BE2C (cell line): ENCODE results near the gene TRAF2.

ENCODE experiments used
- DNase-seq: peaks from one replicate; pipeline ENCODE4 v3.0.0-alpha.2; 2020
- H3K27me3 ChIP-seq: fragments of 250-450 bp; sonication (Bioruptor Pico); 2 replicates; pipeline ENCODE4 v1.5.1; 2020; ENCODE audit warnings: mild to moderate bottlenecking
- H3K36me3 ChIP-seq: fragments of 250-450 bp; sonication (Bioruptor Pico); 2 replicates; pipeline ENCODE4 v1.5.1; 2020; ENCODE audit warnings: mild to moderate bottlenecking
- H3K4me1 ChIP-seq: fragments of 250-450 bp; sonication (Bioruptor Pico); 2 replicates; pipeline ENCODE4 v1.5.1; 2020
- H3K4me3 ChIP-seq: 2 replicates; pipeline ENCODE4 v1.5.1; 2011; ENCODE audit warnings: low read depth, low read length
- H3K9me3 ChIP-seq: fragments of 250-450 bp; sonication (Bioruptor Pico); 2 replicates; pipeline ENCODE4 v1.5.1; 2020
- TF ChIP-seq, protein P1 (sequence below): IDR thresholded peaks from 2 replicates; pipeline ENCODE4 v1.5.1; 2012; ENCODE audit warnings: mild to moderate bottlenecking, low read depth, low read length

TRAF2 gene

GRCh38 chr9:136844761-136845464 is 41.4 kb upstream of the TRAF2 start:
- Histone ChIP-seq H3K9me3 (no peaks in the 10 kb centered on the region), H3K4me3 (no peak overlapping the region), H3K36me3 (peaks cover 5% of the 10 kb centered on the region), H3K27me3 (no peaks in the 10 kb centered on the region), H3K4me1 (peaks cover 32% of the 10 kb centered on the region)
- TF ChIP-seq, protein P1, sequence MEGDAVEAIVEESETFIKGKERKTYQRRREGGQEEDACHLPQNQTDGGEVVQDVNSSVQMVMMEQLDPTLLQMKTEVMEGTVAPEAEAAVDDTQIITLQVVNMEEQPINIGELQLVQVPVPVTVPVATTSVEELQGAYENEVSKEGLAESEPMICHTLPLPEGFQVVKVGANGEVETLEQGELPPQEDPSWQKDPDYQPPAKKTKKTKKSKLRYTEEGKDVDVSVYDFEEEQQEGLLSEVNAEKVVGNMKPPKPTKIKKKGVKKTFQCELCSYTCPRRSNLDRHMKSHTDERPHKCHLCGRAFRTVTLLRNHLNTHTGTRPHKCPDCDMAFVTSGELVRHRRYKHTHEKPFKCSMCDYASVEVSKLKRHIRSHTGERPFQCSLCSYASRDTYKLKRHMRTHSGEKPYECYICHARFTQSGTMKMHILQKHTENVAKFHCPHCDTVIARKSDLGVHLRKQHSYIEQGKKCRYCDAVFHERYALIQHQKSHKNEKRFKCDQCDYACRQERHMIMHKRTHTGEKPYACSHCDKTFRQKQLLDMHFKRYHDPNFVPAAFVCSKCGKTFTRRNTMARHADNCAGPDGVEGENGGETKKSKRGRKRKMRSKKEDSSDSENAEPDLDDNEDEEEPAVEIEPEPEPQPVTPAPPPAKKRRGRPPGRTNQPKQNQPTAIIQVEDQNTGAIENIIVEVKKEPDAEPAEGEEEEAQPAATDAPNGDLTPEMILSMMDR = no peak
- DNase-seq = no peak

DNA sequence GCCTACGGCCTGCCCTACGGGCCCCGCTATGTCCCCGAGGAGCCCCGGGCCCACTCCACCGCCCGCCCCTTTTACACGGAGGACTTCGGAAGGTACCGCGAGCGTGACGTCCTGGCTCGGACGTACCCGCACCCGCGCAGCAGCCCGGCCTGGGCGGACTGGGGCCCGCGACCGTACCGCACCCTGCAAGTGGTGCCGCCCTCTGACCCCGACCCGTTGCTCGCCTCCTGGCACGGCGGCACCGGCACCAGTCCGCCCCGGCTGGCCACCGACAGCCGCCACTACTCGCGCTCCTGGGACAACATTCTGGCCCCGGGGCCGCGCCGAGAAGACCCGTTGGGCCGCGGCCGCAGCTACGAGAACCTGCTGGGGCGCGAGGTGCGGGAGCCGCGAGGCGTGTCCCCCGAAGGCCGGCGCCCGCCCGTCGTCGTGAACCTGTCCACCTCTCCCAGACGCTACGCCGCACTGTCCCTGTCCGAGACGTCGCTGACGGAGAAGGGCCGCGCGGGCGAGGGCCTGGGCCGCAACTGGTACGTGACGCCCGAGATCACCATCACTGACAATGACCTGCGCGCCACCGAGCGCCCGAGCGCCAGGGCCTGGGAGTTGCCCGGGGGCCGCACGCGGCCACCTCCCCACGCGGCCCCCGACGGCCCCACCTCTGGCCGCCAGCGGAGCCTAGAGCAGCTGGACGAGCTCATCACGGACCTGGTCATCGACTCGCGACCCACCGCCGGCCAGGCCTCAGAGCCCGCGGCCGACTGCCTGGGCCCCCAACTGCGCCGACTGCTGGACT is 40.7 kb upstream of the TRAF2 start:
- Histone ChIP-seq H3K4me1 (peaks cover 25% of the 10 kb centered on the region), H3K9me3 (no peaks in the 10 kb centered on the region), H3K4me3 (no peak overlapping the region), H3K36me3 (peaks cover under 1% of the 10 kb centered on the region; the same call in 1 of the 2 replicates), H3K27me3 (no peaks in the 10 kb centered on the region)
- TF ChIP-seq, protein P1 = no peak
- DNase-seq = no peak

DNA sequence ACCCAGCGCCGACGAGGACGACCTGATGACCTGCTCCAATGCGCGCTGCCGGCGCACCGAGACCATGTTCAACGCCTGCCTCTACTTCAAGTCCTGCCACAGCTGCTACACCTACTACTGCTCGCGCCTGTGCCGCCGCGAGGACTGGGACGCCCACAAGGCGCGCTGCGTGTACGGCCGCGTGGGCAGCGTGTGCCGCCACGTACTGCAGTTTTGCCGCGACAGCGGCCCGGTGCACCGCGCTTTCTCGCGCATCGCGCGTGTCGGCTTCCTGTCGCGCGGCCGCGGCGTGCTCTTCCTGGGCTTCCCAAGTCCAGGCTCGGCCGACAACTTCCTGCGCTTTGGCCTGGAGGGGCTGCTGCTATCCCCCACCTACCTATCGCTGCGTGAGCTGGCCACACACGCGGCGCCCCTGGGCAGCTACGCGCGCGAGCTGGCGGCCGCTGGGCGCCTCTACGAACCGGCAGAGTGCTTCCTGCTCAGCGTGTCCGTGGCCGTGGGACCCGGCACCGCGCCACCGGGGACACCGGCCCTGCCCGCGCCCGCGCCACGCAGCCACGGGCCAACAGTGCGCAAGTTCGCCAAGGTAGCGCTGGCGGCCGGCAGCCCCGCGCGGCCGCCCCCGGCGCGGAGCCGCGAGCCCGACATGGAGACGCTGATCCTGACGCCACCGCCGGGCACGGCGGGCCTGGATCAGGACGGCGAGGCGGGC is 39.8 kb upstream of the TRAF2 start:
- TF ChIP-seq, protein P1 = no peak
- H3K4me3 ChIP-seq = no peak overlapping the region
- no peak for DNase-seq
- no peaks in the 10 kb centered on the region for H3K27me3 ChIP-seq
- H3K36me3 ChIP-seq = peaks cover 9% of the 10 kb centered on the region
- H3K9me3 ChIP-seq = no peaks in the 10 kb centered on the region
- peaks cover 16% of the 10 kb centered on the region for H3K4me1 ChIP-seq

- DNase-seq = no peak
- TF ChIP-seq, protein P1 = no peak
- Histone ChIP-seq H3K4me3 (peak overlapping the region; percentile 70), H3K36me3 (peaks cover 10% of the 10 kb centered on the region), H3K9me3 (no peaks in the 10 kb centered on the region), H3K4me1 (peaks cover 9% of the 10 kb centered on the region), H3K27me3 (no peaks in the 10 kb centered on the region)
Observed at GRCh38 chr9:136847088-136847825, 39.1 kb upstream of the TRAF2 start.

- Histone ChIP-seq H3K4me3 (peak overlapping the region; percentile 70), H3K36me3 (peaks cover 10% of the 10 kb centered on the region), H3K4me1 (peaks cover 7% of the 10 kb centered on the region), H3K9me3 (no peaks in the 10 kb centered on the region), H3K27me3 (no peaks in the 10 kb centered on the region)
- TF ChIP-seq, protein P1 = no peak
- peak; percentile 89 for DNase-seq
Observed at GRCh38 chr9:136847826-136848392, 38.4 kb upstream of the TRAF2 start.
